Heart right ventricle (tissue), 16 donors: ENCODE measurements around the gene ADM2. TPM values are rescaled to one million over a fixed set of nuclear protein-coding genes. Genes with fewer than 3 reads are reported as not detected.
A peak's percentile ranks its signal among the peaks of the same experiment; 100 is the strongest.

ENCODE experiments used
- ATAC-seq, 8 donors: fragments of 200-7000 bp; cut with Tn5 transposase; one replicate each; pipeline ENCODE4 v1.9.1; 2020; ENCODE audit warnings: mild to moderate bottlenecking in 8 of 8, moderate library complexity in 8 of 8, moderate number of reproducible peaks in 1 of 8
- DNase-seq, 2 donors: peaks; one replicate each; pipeline ENCODE4 v3.0.0-alpha.2; 2020
- H3K27ac ChIP-seq, 10 donors: fragments of 200-600 bp; sonication (generic) in 2 of 10; one replicate each; pipeline versions ENCODE4 v1.5.0 to v1.8.0; 2020 to 2022; ENCODE audit warnings: mild to moderate bottlenecking in 3 of 10
- H3K27me3 ChIP-seq, 7 donors: fragments of 200-600 bp; one replicate each; pipeline ENCODE4 v1.8.0; 2021 to 2022; ENCODE audit warnings: mild to moderate bottlenecking in 2 of 7
- H3K36me3 ChIP-seq, 9 donors: fragments of 200-600 bp; sonication (generic) in 1 of 9; one replicate each; pipeline versions ENCODE4 v1.5.0 to v1.8.0; 2020 to 2022; ENCODE audit warnings: mild to moderate bottlenecking in 2 of 9
- H3K4me1 ChIP-seq, 9 donors: fragments of 200-600 bp; sonication (generic) in 1 of 9; one replicate each; pipeline versions ENCODE4 v1.5.0 to v1.8.0; 2020 to 2022; ENCODE audit warnings: mild to moderate bottlenecking in 4 of 9
- H3K4me3 ChIP-seq, 10 donors: fragments of 200-600 bp; sonication (generic) in 2 of 10; one replicate each; pipeline versions ENCODE4 v1.5.0 to v1.8.0; 2020 to 2022; ENCODE audit warnings: mild to moderate bottlenecking in 7 of 10, moderate library complexity in 2 of 10
- H3K9me3 ChIP-seq, 11 donors: fragments of 200-600 bp in 10 of 11; sonication (generic) in 2 of 11; one replicate each; pipeline versions ENCODE4 v1.5.0 to v1.8.0; 2013 to 2022; ENCODE audit warnings: mild to moderate bottlenecking in 2 of 11, control low read depth in 1 of 11, moderate library complexity in 1 of 11
- WGBS, 2 donors: extraction: QIAGEN DNeasy Blood & Tissue Kit; methylation state at CpG; one replicate each; pipeline ENCODE4 v1.1.7; 2013; ENCODE audit warnings: inconsistent platforms in 1 of 2; 5-methylcytosine and 5-hydroxymethylcytosine counted together
- intact Hi-C, 10 donors: fragments of 100-400 bp; cut with DNase I; formaldehyde crosslinking; loops; one replicate each; pipeline versions ENCODE4 v1.11.1 to v1.14.2; 2022
- polyA plus RNA-seq, 2 donors: library from polyadenylated mRNA; stranded (reverse); fragments of 200-250 nt; gene quantifications; one replicate each; pipeline ENCODE4 v1.2.3, GENCODE V29; 2013
- total RNA-seq, 10 donors: library from RNA; stranded (reverse); fragmentation: NEBNext Ultra II Directional in 3 of 10; extraction: Animal tissue kit (Norgen Biotek cat#: 25700) in 3 of 10; gene quantifications; one replicate each; pipeline versions ENCODE4 v1.2.1 to v1.2.4, GENCODE V29; 2021 to 2023
- TF ChIP-seq, protein P1 (sequence below), 9 donors: fragments of 200-600 bp; sonication (generic) in 2 of 9; IDR thresholded peaks; one replicate each; pipeline versions ENCODE4 v1.5.0 to v1.8.0; 2021 to 2022; ENCODE audit warnings: antibody characterized with exemption in 9 of 9, mild to moderate bottlenecking in 5 of 9, moderate library complexity in 1 of 9
- donor health status: Arrhythmogenic right ventricular cardiomyopathy.
- donor health status: ischemic (EF 13 %, LVEDD 7.1; RV severe dilation, severe dysfunction).
- donor health status: healthy with polysubstance abuse.
- donor health status: DM: no; HTN: yes; CAD: no.
- donor health status: DM: no; HTN: no; CAD: no.
- donor health status: ischemic (EF 25% LVEDD 6.9; RV normal size, moderate dysfunction).
- donor health status: ischemic (EF 25% LVEDD 5.7; RV mildly dilated, moderate dysfunction).
- donor health status: healthy.
- donor health status: DM: yes; HTN: yes; CAD: no.
- donor health status: Ischemic cardiomyopathy.
- donor health status: ischemic (EF 35%, LVEDD 5.7; RV mildly dilated, moderate dysfunction).
- donor health status: nonischemic (EF 11% LVEDD 7.7; RV severe dilation, severe dysfunction).
- donor health status: DM: yes; HTN: yes; CAD: no.
- donor health status: PGD.
- donor health status: ischemic (EF 29% LVEDD 5.4; RV normal size, mild dysfunction).
- donor health status: nonischemic (EF 23%, LVEDD 6.1; RV moderate dilation, normal function).

ADM2 gene
- total and polyA plus RNA-seq, 12 donors, result 0.07 to 0.53 (median 0.15) TPM; not detected in 7

DNA sequence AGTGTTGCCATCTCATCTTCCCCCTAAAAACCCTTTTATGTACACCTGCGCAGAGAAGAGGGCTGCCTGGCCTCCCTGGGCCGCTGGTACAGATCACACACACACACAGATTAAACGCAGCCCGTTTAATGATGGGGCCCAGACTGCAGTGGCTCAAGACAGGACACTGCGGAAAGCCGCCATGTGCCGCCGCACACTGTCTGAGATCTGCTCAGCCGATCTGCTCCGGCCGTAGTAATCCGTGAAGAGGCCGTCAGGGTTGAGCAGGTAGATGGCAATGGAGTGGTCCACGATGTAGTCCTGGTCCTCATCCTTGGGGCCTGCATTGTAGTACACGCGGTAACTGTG, 42.1 kb downstream of the ADM2 start:
- Histone ChIP-seq H3K27ac (no peak overlapping the region), H3K36me3 (peaks cover 0 to 74% (median 44%) of the 10 kb centered on the region in 9 donors), H3K9me3 (no peaks in the 10 kb centered on the region), H3K4me1 (peaks cover 4 to 39% (median 27%) of the 10 kb centered on the region in 9 donors), H3K27me3 (no peaks in the 10 kb centered on the region), H3K4me3 (no peak overlapping the region)
- DNase-seq (no peak), ATAC-seq (no peak)
- TF ChIP-seq, protein P1, sequence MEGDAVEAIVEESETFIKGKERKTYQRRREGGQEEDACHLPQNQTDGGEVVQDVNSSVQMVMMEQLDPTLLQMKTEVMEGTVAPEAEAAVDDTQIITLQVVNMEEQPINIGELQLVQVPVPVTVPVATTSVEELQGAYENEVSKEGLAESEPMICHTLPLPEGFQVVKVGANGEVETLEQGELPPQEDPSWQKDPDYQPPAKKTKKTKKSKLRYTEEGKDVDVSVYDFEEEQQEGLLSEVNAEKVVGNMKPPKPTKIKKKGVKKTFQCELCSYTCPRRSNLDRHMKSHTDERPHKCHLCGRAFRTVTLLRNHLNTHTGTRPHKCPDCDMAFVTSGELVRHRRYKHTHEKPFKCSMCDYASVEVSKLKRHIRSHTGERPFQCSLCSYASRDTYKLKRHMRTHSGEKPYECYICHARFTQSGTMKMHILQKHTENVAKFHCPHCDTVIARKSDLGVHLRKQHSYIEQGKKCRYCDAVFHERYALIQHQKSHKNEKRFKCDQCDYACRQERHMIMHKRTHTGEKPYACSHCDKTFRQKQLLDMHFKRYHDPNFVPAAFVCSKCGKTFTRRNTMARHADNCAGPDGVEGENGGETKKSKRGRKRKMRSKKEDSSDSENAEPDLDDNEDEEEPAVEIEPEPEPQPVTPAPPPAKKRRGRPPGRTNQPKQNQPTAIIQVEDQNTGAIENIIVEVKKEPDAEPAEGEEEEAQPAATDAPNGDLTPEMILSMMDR (IDR thresholded peaks at IDR 0.05), result no peak
- 91 to 94% methylated on average over 16 of the region's 16 CpGs for WGBS, 2 donors
- intact Hi-C loops, result loop anchor here in 2 of 10 donors (5.0 to 10.0 kb wide), 2 partner anchors 59 to 279 kb away; partner anchors contain the start of genes CHKB (in 1 of the 2) and TUBGCP6 (in 1 of the 2)

DNA sequence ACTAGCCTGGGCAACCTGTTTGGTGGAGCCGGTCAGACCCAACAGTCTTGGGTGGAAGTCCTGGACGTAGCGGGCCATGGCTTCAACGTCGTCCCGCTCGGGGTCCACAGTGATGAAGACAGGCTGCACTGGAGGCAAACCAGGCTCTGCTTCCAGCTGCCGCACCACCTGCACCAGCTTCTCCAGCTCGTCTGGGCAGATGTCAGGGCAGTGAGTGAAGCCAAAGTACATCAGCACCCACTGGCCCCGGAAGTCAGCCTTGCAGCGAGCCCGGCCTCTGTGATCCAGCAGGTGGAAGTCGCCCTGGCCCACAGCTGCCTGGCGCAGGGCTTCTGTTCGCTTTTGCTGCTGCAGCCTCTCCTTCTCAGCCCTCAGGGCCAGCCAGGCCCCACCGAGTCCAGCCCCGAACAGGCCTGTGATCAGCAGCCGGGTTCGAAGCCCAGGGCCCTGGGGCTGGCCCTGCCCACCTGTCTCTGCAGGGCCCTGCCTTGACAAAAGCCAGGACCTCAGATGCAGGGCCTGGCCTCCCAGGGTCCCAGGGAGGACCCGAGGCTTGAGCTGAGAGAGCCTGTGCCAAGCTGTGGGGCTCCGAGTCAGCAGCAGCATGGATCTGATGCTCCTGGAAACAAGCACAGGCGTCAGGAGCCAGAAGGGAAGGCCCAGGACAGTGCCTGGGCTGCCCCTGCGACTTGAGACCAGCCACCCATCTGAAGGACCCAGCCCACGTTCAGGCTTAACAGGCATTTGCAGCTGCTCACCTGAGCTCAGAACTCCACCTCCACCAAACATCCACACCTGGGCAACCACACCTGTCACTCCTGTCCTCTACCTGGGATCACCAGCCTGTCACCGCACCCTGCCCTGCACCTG, 42.7 kb downstream of the ADM2 start:
- Histone ChIP-seq H3K9me3 (no peaks in the 10 kb centered on the region), H3K4me3 (peak overlapping the region in 9 of 10 donors; percentile 59 to 86 (median 82)), H3K27ac (peak overlapping the region in 5 of 10 donors; percentile 92 to 99 (median 95)), H3K36me3 (peaks cover 0 to 74% (median 38%) of the 10 kb centered on the region in 9 donors), H3K27me3 (peaks cover 0 to under 1% (median 0%) of the 10 kb centered on the region in 7 donors), H3K4me1 (peaks cover 4 to 45% (median 29%) of the 10 kb centered on the region in 9 donors)
- WGBS, 2 donors, result 79 to 82% methylated on average over 25 of the region's 25 CpGs
- TF ChIP-seq, protein P1 (IDR thresholded peaks at IDR 0.05), result no peak
- intact Hi-C loops, result loop anchor here in 3 of 10 donors (2.0 to 10.0 kb wide), 3 partner anchors 15 to 279 kb away; partner anchors contain the start of genes NCAPH2 (in 2 of the 3), CHKB (in 1 of the 3) and TUBGCP6 (in 1 of the 3)
- no peak for DNase-seq
- no peak for ATAC-seq

DNA sequence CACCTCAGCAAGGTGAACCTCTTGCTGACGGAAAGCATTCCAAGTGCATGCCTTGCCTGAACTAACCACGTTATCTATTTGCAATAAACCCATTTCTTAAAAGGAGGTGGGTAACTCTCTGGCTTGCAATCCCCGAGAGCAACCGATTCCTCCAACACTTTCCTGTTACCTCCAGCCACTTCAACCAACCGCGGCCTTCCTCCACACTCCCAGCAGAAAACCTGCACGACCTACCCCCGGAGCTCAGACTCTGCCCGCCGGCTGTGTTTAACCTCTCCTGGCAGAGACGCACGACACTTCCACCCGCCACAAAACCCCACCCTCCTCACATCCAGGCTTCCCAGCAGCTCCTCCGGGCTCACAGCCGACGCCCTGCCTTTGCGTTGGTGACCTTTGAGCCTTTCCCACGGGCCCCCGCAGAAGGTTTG, 43.3 kb downstream of the ADM2 start:
- H3K27ac ChIP-seq, result peak overlapping the region; percentile 69 to 99 (median 94)
- H3K27me3 ChIP-seq, result peaks cover 0 to 7% (median 0%) of the 10 kb centered on the region in 7 donors
- DNase-seq (no peak), ATAC-seq (peak in 4 of 8 donors; percentile 0 to 6 (median 0))
- intact Hi-C loops, result loop anchor here in 6 of 10 donors (1.0 to 10.0 kb wide), 6 partner anchors 16 to 280 kb away; partner anchors contain the start of genes NCAPH2 (in 5 of the 6), CHKB (in 1 of the 6), SYCE3 (in 1 of the 6) and TUBGCP6 (in 1 of the 6)
- H3K4me3 ChIP-seq, result peak overlapping the region; percentile 50 to 86 (median 78)
- TF ChIP-seq, protein P1 (IDR thresholded peaks at IDR 0.05), result no peak
- peaks cover 8 to 50% (median 35%) of the 10 kb centered on the region in 9 donors for H3K4me1 ChIP-seq
- 8 to 9% methylated on average over 19 of the region's 19 CpGs for WGBS, 2 donors
- peaks cover 0 to 67% (median 32%) of the 10 kb centered on the region in 9 donors for H3K36me3 ChIP-seq
- H3K9me3 ChIP-seq, result no peaks in the 10 kb centered on the region
